ENCODE measurements around the gene ZNF883.

Gene ZNF883

GRCh38 chr9:113026200-113026599, 14.2 kb upstream of the ZNF883 start:
- Histone ChIP-seq H3K4me3 (ENCODE audit: low read depth, low read length) (no peak overlapping the region), H3K9me3 (no peaks in the 10 kb centered on the region), H3K27me3 (no peaks in the 10 kb centered on the region), H3K4me1 (no peaks in the 10 kb centered on the region), H3K36me3 (no peaks in the 10 kb centered on the region)
- TF ChIP-seq CTCF (IDR thresholded peaks at IDR 0.05; ENCODE audit: low read depth, low read length): no peak
- DNase-seq: no peak

- Histone ChIP-seq H3K27me3 (no peaks in the 10 kb centered on the region), H3K4me1 (no peaks in the 10 kb centered on the region), H3K4me3 (ENCODE audit: low read depth, low read length) (no peak overlapping the region), H3K36me3 (no peaks in the 10 kb centered on the region), H3K9me3 (peaks cover 3% of the 10 kb centered on the region; the same call in 1 of the 2 replicates)
- no peak for DNase-seq
- TF ChIP-seq CTCF (IDR thresholded peaks at IDR 0.05; ENCODE audit: low read depth, low read length): no peak
Measured at GRCh38 chr9:113018247-113018646, 6.3 kb upstream of the ZNF883 start.

- H3K27me3 ChIP-seq: no peaks in the 10 kb centered on the region
- no peaks in the 10 kb centered on the region; the same call in 1 of the 2 replicates for H3K9me3 ChIP-seq
- TF ChIP-seq CTCF (IDR thresholded peaks at IDR 0.05; ENCODE audit: low read depth, low read length): no peak
- no peaks in the 10 kb centered on the region for H3K36me3 ChIP-seq
- H3K4me1 ChIP-seq: no peaks in the 10 kb centered on the region
- peak overlapping the region; percentile 61 for H3K4me3 ChIP-seq (ENCODE audit: low read depth, low read length)
- DNase-seq: no peak
Measured at GRCh38 chr9:113012492-113012891, 500 bp upstream of the ZNF883 start.

GRCh38 chr9:113005777-113006176, 6.2 kb downstream of the ZNF883 start:
- Histone ChIP-seq H3K27me3 (no peaks in the 10 kb centered on the region), H3K9me3 (peaks cover 6% of the 10 kb centered on the region; the same call in 1 of the 2 replicates), H3K4me1 (no peaks in the 10 kb centered on the region), H3K36me3 (no peaks in the 10 kb centered on the region), H3K4me3 (ENCODE audit: low read depth, low read length) (no peak overlapping the region)
- no peak for TF ChIP-seq CTCF (IDR thresholded peaks at IDR 0.05; ENCODE audit: low read depth, low read length)
- DNase-seq: no peak

- H3K4me1 ChIP-seq: no peaks in the 10 kb centered on the region
- DNase-seq: no peak
- H3K36me3 ChIP-seq: no peaks in the 10 kb centered on the region; the same call in 1 of the 2 replicates
- peaks cover 14% of the 10 kb centered on the region for H3K9me3 ChIP-seq
- no peaks in the 10 kb centered on the region for H3K27me3 ChIP-seq
- TF ChIP-seq CTCF (IDR thresholded peaks at IDR 0.05; ENCODE audit: low read depth, low read length): no peak
- no peak overlapping the region for H3K4me3 ChIP-seq (ENCODE audit: low read depth, low read length)
Measured at GRCh38 chr9:112997236-112997941, 14.6 kb downstream of the ZNF883 start.

GRCh38 chr9:112971415-112971814, 40.6 kb downstream of the ZNF883 start:
- Histone ChIP-seq H3K9me3 (no peaks in the 10 kb centered on the region; the same call in 1 of the 2 replicates), H3K27me3 (no peaks in the 10 kb centered on the region), H3K4me3 (ENCODE audit: low read depth, low read length) (no peak overlapping the region), H3K4me1 (no peaks in the 10 kb centered on the region), H3K36me3 (no peaks in the 10 kb centered on the region)
- DNase-seq: peak; percentile 12
- TF ChIP-seq CTCF (IDR thresholded peaks at IDR 0.05; ENCODE audit: low read depth, low read length): peak; percentile 47
